Right lobe of liver (tissue), 6 donors: Measurements from ENCODE around the gene PSMD6. TPM values are rescaled to one million over a fixed set of nuclear protein-coding genes. Genes with fewer than 3 reads are reported as not detected.

ENCODE experiments used
- ATAC-seq, 4 donors: fragments of 200-7000 bp; cut with Tn5 transposase; one replicate each; pipeline ENCODE4 v1.9.1; 2020; ENCODE audit warnings: mild to moderate bottlenecking in 4 of 4, moderate library complexity in 4 of 4
- DNase-seq, 3 donors: peaks; one replicate each; pipeline ENCODE4 v3.0.0-alpha.2; 2020
- H3K27ac ChIP-seq, 3 donors: fragments of 200-600 bp; one replicate each; pipeline ENCODE4 v1.8.0; 2022
- H3K27me3 ChIP-seq, 2 donors: fragments of 200-600 bp; one replicate each; pipeline ENCODE4 v1.8.0; 2022
- H3K36me3 ChIP-seq, 4 donors: fragments of 200-600 bp; sonication (generic) in 1 of 4; one replicate each; pipeline versions ENCODE4 v1.5.1 to v1.8.0; 2017 to 2022; ENCODE audit warnings: control low read depth in 1 of 4
- H3K4me1 ChIP-seq, 4 donors: fragments of 200-600 bp; sonication (generic) in 1 of 4; one replicate each; pipeline versions ENCODE4 v1.5.1 to v1.8.0; 2017 to 2022; ENCODE audit warnings: control low read depth in 1 of 4
- H3K4me3 ChIP-seq, 3 donors: fragments of 200-600 bp; one replicate each; pipeline ENCODE4 v1.8.0; 2022
- H3K9me3 ChIP-seq, 4 donors: fragments of 200-600 bp; sonication (generic) in 1 of 4; one replicate each; pipeline versions ENCODE4 v1.5.1 to v1.8.0; 2017 to 2022; ENCODE audit warnings: control low read depth in 1 of 4
- CTCF ChIP-seq, 4 donors: fragments of 200-600 bp in 3 of 4; fragments of 450-650 bp in 1 of 4; IDR thresholded peaks; one replicate each; pipeline versions ENCODE4 v1.5.1 to v1.8.0; 2016 to 2022; ENCODE audit warnings: antibody characterized with exemption in 4 of 4, mild to moderate bottlenecking in 2 of 4
- POLR2A ChIP-seq: fragments of 450-650 bp; IDR thresholded peaks from one replicate; pipeline ENCODE4 v1.6.1; 2017; ENCODE audit warnings: antibody characterized with exemption, mild to moderate bottlenecking
- WGBS: methylation state at CpG from one replicate; pipeline ENCODE4 v1.1.6; 2018; ENCODE audit warnings: low coverage, low lambda C conversion rate; ENCODE audit not compliant: insufficient coverage; ENCODE audit errors: missing lambda C conversion rate; 5-methylcytosine and 5-hydroxymethylcytosine counted together
- intact Hi-C, 2 donors: fragments of 100-400 bp; cut with DNase I; formaldehyde crosslinking; loops; one replicate each; pipeline versions ENCODE4 v1.11.2 to v1.14.1; 2022
- total RNA-seq, 6 experiments: library from RNA; depleted of rRNA in 2 of 6; stranded (reverse); fragments of >200 nt in 2 of 6; fragmentation: NEBNext Ultra II Directional in 3 of 6; extraction: Animal tissue kit (Norgen Biotek cat#: 25700) in 3 of 6; gene quantifications; one replicate each; pipeline versions ENCODE4 v1.1.0 to v1.2.4, GENCODE V29; 2016 to 2023
- donor health status: DM: no; HTN: yes; CAD: no.
- donor health status: DM: no; HTN: no; CAD: no.
- donor health status: DM: no; HTN: no; CAD: no.
- donor health status: DM: no; HTN: yes; CAD: no.
- donor health status: DM: no; HTN: yes; CAD: no.

The PSMD6 gene
- total RNA-seq, 6 experiments from 2014 or later, result 33.1 to 41.9 (median 35.9) TPM

- H3K4me1 ChIP-seq, result peaks cover 0 to 14% (median 5%) of the 10 kb centered on the region in 4 donors
- H3K36me3 ChIP-seq, result peaks cover 6 to 70% (median 17%) of the 10 kb centered on the region in 4 donors
These were observed 4.0 kb downstream of the PSMD6 start for GRCh38 chr3:64019271-64019670.

GRCh38 chr3:64016941-64017620 is 6.2 kb downstream of the PSMD6 start:
- Histone ChIP-seq H3K4me3 (no peak overlapping the region), H3K9me3 (no peaks in the 10 kb centered on the region), H3K36me3 (peaks cover 11 to 92% (median 28%) of the 10 kb centered on the region in 4 donors), H3K27me3 (no peaks in the 10 kb centered on the region), H3K4me1 (peaks cover 0 to 11% (median 3%) of the 10 kb centered on the region in 4 donors), H3K27ac (no peak overlapping the region)
- intact Hi-C loops, result no loop called here
- TF ChIP-seq CTCF (IDR thresholded peaks at IDR 0.05) (no peak), POLR2A (no peak)
- DNase-seq (no peak), ATAC-seq (no peak)
- WGBS, result 83% methylated on average over 3 of the region's 3 CpGs

More at GRCh38 chr3:64019271-64019670, 4.0 kb downstream of the PSMD6 start:
- ATAC-seq (no peak), DNase-seq (no peak)
- 83% methylated on average over 3 of the region's 3 CpGs for WGBS
- H3K27me3 ChIP-seq, result no peaks in the 10 kb centered on the region
- H3K9me3 ChIP-seq, result no peaks in the 10 kb centered on the region
- no peak overlapping the region for H3K27ac ChIP-seq
- no peak for TF ChIP-seq CTCF (IDR thresholded peaks at IDR 0.05)
- no peak for TF ChIP-seq POLR2A
- intact Hi-C loops, result no loop called here
- H3K4me3 ChIP-seq, result no peak overlapping the region

GRCh38 chr3:64011685-64012084 is 11.6 kb downstream of the PSMD6 start:
- H3K27me3 ChIP-seq, result no peaks in the 10 kb centered on the region
- 93% methylated on average over 5 of the region's 5 CpGs for WGBS
- H3K9me3 ChIP-seq, result no peaks in the 10 kb centered on the region
- H3K4me3 ChIP-seq, result no peak overlapping the region
- intact Hi-C loops, result no loop called here
- ATAC-seq (peak in 1 of 4 donors; percentile 24), DNase-seq (no peak)
- no peak for TF ChIP-seq CTCF (IDR thresholded peaks at IDR 0.05)
- no peak for TF ChIP-seq POLR2A
- H3K27ac ChIP-seq, result no peak overlapping the region
- H3K36me3 ChIP-seq, result peaks cover 11 to 92% (median 25%) of the 10 kb centered on the region in 4 donors
- H3K4me1 ChIP-seq, result no peaks in the 10 kb centered on the region

GRCh38 chr3:64010199-64010598 is 13.1 kb downstream of the PSMD6 start:
- H3K36me3 ChIP-seq, result peaks cover 12 to 94% (median 31%) of the 10 kb centered on the region in 4 donors
- no peak overlapping the region for H3K27ac ChIP-seq

More at GRCh38 chr3:64010199-64010598, 13.1 kb downstream of the PSMD6 start:
- H3K27me3 ChIP-seq, result no peaks in the 10 kb centered on the region
- intact Hi-C loops, result no loop called here
- ATAC-seq (no peak), DNase-seq (no peak)
- H3K4me3 ChIP-seq, result no peak overlapping the region
- no peak for TF ChIP-seq CTCF (IDR thresholded peaks at IDR 0.05)
- TF ChIP-seq POLR2A, result no peak
- no peaks in the 10 kb centered on the region for H3K9me3 ChIP-seq
- 59% methylated on average over 5 of the region's 5 CpGs for WGBS
- no peaks in the 10 kb centered on the region for H3K4me1 ChIP-seq
